ENCODE data around the gene EHMT1. TPM values are rescaled to one million over a fixed set of nuclear protein-coding genes. Genes with fewer than 3 reads are reported as not detected.

Gene EHMT1
- total and polyA plus RNA-seq, 10 of the 15 experiments (the other 5 are each of a cell fraction or from before 2014, with no cell fraction given) = 2.9 to 100 (median 48.1) TPM

DNA sequence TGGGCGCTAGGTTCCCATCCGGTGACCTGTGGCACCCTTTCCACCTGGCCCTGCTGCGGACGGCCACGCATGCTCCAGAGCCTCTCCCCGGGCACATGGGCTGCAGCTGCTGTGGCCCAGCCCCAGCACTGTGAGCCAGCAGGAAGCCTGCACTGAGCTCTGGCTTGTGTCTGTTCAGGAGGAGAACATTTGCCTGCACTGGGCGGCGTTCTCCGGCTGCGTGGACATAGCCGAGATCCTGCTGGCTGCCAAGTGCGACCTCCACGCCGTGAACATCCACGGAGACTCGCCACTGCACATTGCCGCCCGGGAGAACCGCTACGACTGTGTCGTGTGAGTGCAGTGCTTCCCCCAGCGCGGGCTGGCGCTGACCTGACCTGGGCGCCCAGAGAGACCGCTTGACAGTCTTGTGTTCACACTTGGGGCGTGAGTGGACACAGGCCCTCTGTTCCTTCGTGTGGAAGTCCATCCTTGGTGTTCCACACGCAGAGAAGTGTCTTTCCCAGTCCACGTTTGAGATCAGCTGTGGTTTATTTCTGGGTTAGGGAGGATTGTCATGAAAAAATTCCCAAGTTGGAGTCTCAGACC is 192.6 kb downstream of the EHMT1 start (continued):
- no peak for TF ChIP-seq ATF7 (IDR thresholded peaks at IDR 0.05; ENCODE audit: low read depth)
- TF ChIP-seq, protein P1, sequence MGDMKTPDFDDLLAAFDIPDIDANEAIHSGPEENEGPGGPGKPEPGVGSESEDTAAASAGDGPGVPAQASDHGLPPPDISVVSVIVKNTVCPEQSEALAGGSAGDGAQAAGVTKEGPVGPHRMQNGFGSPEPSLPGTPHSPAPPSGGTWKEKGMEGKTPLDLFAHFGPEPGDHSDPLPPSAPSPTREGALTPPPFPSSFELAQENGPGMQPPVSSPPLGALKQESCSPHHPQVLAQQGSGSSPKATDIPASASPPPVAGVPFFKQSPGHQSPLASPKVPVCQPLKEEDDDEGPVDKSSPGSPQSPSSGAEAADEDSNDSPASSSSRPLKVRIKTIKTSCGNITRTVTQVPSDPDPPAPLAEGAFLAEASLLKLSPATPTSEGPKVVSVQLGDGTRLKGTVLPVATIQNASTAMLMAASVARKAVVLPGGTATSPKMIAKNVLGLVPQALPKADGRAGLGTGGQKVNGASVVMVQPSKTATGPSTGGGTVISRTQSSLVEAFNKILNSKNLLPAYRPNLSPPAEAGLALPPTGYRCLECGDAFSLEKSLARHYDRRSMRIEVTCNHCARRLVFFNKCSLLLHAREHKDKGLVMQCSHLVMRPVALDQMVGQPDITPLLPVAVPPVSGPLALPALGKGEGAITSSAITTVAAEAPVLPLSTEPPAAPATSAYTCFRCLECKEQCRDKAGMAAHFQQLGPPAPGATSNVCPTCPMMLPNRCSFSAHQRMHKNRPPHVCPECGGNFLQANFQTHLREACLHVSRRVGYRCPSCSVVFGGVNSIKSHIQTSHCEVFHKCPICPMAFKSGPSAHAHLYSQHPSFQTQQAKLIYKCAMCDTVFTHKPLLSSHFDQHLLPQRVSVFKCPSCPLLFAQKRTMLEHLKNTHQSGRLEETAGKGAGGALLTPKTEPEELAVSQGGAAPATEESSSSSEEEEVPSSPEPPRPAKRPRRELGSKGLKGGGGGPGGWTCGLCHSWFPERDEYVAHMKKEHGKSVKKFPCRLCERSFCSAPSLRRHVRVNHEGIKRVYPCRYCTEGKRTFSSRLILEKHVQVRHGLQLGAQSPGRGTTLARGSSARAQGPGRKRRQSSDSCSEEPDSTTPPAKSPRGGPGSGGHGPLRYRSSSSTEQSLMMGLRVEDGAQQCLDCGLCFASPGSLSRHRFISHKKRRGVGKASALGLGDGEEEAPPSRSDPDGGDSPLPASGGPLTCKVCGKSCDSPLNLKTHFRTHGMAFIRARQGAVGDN (IDR thresholded peaks at IDR 0.05) = no peak
- TF ChIP-seq BMI1 (IDR thresholded peaks at IDR 0.05; ENCODE audit: borderline replicate concordance) = no peak
- no peak for TF ChIP-seq MTA2 (IDR thresholded peaks at IDR 0.05; ENCODE audit: low read depth)
- no peak for TF ChIP-seq NFXL1 (IDR thresholded peaks at IDR 0.05; ENCODE audit: borderline replicate concordance)
- no peak for TF ChIP-seq CEBPB (IDR thresholded peaks at IDR 0.05; ENCODE audit: borderline replicate concordance in 1 of 2, low read depth in 2 of 2, low read length in 2 of 2)
- TF ChIP-seq IRF4 (IDR thresholded peaks at IDR 0.05; ENCODE audit: low read depth, low read length) = no peak
- no peak for TF ChIP-seq IKZF2 (IDR thresholded peaks at IDR 0.05)
- no peak for TF ChIP-seq SIX5 (IDR thresholded peaks at IDR 0.05; ENCODE audit: low read depth, low read length, severe bottlenecking)
- TF ChIP-seq DPF2 (IDR thresholded peaks at IDR 0.05) = no peak
- TF ChIP-seq, protein P2, sequence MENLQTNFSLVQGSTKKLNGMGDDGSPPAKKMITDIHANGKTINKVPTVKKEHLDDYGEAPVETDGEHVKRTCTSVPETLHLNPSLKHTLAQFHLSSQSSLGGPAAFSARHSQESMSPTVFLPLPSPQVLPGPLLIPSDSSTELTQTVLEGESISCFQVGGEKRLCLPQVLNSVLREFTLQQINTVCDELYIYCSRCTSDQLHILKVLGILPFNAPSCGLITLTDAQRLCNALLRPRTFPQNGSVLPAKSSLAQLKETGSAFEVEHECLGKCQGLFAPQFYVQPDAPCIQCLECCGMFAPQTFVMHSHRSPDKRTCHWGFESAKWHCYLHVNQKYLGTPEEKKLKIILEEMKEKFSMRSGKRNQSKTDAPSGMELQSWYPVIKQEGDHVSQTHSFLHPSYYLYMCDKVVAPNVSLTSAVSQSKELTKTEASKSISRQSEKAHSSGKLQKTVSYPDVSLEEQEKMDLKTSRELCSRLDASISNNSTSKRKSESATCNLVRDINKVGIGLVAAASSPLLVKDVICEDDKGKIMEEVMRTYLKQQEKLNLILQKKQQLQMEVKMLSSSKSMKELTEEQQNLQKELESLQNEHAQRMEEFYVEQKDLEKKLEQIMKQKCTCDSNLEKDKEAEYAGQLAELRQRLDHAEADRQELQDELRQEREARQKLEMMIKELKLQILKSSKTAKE (IDR thresholded peaks at IDR 0.05; ENCODE audit: low read depth, poor library complexity, severe bottlenecking) = no peak

All from GM12878 (cell line).